ENCODE results near the gene MEDAG.

Gene MEDAG

DNA sequence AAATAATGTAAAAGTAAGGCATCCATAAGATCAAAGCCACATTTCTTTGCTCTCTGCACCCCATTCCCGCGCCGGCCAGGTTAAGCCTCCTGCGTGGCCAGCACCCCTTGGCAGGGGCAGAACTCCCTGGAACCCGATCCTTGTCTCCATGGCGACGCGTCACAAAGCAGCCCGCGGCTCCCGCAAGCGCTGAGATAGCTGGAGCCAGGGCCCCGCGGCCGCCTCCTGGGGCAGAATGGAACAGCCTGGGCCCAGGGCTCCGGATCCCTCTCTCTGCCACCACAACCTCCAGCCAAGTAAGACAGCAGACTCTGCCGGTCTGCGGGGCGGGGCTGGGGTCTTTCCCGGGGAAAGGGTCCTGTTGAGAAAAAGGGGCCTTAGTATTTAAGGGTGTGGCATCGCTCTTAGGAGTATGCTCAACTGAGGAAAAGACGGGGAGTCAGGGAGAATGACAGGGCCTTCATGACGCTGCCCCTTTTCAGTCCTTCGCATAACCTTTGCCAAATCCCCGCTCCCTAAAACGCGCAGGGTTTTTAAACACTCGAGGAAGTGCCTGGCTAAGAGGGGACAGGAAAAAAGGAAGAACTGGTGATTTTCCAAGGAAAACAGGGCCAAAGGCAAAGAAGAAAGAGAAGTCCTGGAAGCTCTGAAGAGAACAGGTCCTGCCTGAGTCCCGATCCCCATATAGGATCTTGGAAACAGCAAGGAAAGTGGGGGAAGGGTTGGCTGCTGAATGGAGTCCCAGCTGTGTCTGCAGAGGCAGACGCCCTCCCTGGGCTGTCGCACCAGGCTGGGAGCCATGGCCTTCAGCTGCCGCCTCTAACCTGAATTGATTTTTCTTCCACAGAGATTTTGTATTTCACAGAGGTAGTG, 26.6 kb downstream of the MEDAG start, which contains the start of gene TEX26:
TSS of gene TEX26 (plus strand) at position 176 of the 873 bp plus-strand sequence. CDS start at position 236, 60 bp downstream.
- no peak for TF ChIP-seq ZFX (IDR thresholded peaks at IDR 0.05)
- TF ChIP-seq, protein P1, sequence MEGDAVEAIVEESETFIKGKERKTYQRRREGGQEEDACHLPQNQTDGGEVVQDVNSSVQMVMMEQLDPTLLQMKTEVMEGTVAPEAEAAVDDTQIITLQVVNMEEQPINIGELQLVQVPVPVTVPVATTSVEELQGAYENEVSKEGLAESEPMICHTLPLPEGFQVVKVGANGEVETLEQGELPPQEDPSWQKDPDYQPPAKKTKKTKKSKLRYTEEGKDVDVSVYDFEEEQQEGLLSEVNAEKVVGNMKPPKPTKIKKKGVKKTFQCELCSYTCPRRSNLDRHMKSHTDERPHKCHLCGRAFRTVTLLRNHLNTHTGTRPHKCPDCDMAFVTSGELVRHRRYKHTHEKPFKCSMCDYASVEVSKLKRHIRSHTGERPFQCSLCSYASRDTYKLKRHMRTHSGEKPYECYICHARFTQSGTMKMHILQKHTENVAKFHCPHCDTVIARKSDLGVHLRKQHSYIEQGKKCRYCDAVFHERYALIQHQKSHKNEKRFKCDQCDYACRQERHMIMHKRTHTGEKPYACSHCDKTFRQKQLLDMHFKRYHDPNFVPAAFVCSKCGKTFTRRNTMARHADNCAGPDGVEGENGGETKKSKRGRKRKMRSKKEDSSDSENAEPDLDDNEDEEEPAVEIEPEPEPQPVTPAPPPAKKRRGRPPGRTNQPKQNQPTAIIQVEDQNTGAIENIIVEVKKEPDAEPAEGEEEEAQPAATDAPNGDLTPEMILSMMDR (conservative IDR thresholded peaks at IDR 0.05) = no peak
- H3K27ac ChIP-seq = no peak within 1 kb of the TSS

DNA sequence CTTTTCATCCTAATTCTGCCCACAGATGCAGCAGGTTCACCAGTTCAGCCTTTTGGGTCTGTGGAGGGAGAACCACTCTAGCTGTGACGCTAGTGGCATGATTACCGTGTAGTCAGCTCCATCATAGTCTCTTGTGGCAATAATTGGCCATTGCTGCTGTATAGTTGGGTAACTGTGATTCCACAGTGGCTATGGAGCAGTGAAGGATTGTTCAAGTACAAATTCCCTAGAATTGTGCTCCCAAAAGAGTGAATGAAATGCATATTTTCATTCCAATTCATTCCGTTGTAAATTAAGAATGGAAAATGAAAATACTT, 27.2 kb downstream of the MEDAG start:
- TF ChIP-seq ZFX (IDR thresholded peaks at IDR 0.05) = no peak
- TF ChIP-seq, protein P1 (conservative IDR thresholded peaks at IDR 0.05) = no peak
- H3K27ac ChIP-seq = no peak overlapping the region

- no peak overlapping the region for H3K27ac ChIP-seq
- no peak for TF ChIP-seq ZFX (IDR thresholded peaks at IDR 0.05)
- TF ChIP-seq, protein P1 (conservative IDR thresholded peaks at IDR 0.05) = no peak; the same call in 1 of the 2 replicates
Measured at GRCh38 chr13:30934381-30934780, 28.3 kb downstream of the MEDAG start.

- no peak for TF ChIP-seq ZFX (IDR thresholded peaks at IDR 0.05)
- TF ChIP-seq, protein P1 (conservative IDR thresholded peaks at IDR 0.05) = no peak
- H3K27ac ChIP-seq = no peak overlapping the region
Measured at GRCh38 chr13:30934803-30935202, 28.7 kb downstream of the MEDAG start.

GRCh38 chr13:30936971-30937370, 30.9 kb downstream of the MEDAG start:
- no peak for TF ChIP-seq ZFX (IDR thresholded peaks at IDR 0.05)
- TF ChIP-seq, protein P1 (conservative IDR thresholded peaks at IDR 0.05) = no peak
- no peak overlapping the region for H3K27ac ChIP-seq

- TF ChIP-seq, protein P1 (conservative IDR thresholded peaks at IDR 0.05) = no peak
- no peak for TF ChIP-seq ZFX (IDR thresholded peaks at IDR 0.05)
- H3K27ac ChIP-seq = no peak overlapping the region
Measured at GRCh38 chr13:30943881-30944280, 37.8 kb downstream of the MEDAG start.

GRCh38 chr13:30957258-30957943, 51.3 kb downstream of the MEDAG start:
- TF ChIP-seq, protein P1 (conservative IDR thresholded peaks at IDR 0.05) = no peak
- TF ChIP-seq ZFX (IDR thresholded peaks at IDR 0.05) = no peak
- H3K27ac ChIP-seq = no peak overlapping the region; the same call in 1 of the 2 replicates

Data from C4-2B (cell line).